CD14-positive monocyte (primary cell): Measurements from ENCODE around the gene MAP7D1. TPM values are rescaled to one million over a fixed set of nuclear protein-coding genes. Genes with fewer than 3 reads are reported as not detected.

Experiments
- DNase-seq, 3 donors: peaks; one replicate each; pipeline ENCODE4 v3.0.0-alpha.2; 2011 to 2022
- H2AFZ ChIP-seq: 2 replicates; pipeline ENCODE4 v1.6.0; 2012; ENCODE audit warnings: mild to moderate bottlenecking, low read depth, low read length, inconsistent platforms; ENCODE audit not compliant: insufficient read depth, poor library complexity, severe bottlenecking
- H3K27ac ChIP-seq, 2 donors: 1 replicate in 1 of 2; 2 replicates in 1 of 2; pipeline ENCODE4 v1.5.1; 2012 to 2013; ENCODE audit warnings: low read length in 2 of 2, control low read depth in 1 of 2, inconsistent platforms in 1 of 2, low read depth in 1 of 2, mild to moderate bottlenecking in 1 of 2
- H3K27me3 ChIP-seq, 2 donors: one replicate each; pipeline versions ENCODE4 v1.6.0 to v1.6.1; 2011 to 2013; ENCODE audit warnings: low read length in 2 of 2; ENCODE audit not compliant: control insufficient read depth in 2 of 2, insufficient read depth in 2 of 2
- H3K36me3 ChIP-seq, 2 donors: replicated peaks in 1 of 2; 1 replicate in 1 of 2; 2 replicates in 1 of 2; pipeline versions ENCODE4 v1.5.1 to v1.6.1; 2012 to 2013; ENCODE audit warnings: low read length in 2 of 2, control low read depth in 1 of 2, inconsistent platforms in 1 of 2, mild to moderate bottlenecking in 1 of 2; ENCODE audit not compliant: insufficient read depth in 2 of 2, control insufficient read depth in 1 of 2
- H3K4me1 ChIP-seq, 2 donors: 1 replicate in 1 of 2; 2 replicates in 1 of 2; pipeline versions ENCODE4 v1.5.1 to v1.6.1; 2012 to 2013; ENCODE audit warnings: low read length in 2 of 2, control low read depth in 1 of 2, inconsistent platforms in 1 of 2, mild to moderate bottlenecking in 1 of 2, moderate library complexity in 1 of 2; ENCODE audit not compliant: insufficient read depth in 2 of 2, control insufficient read depth in 1 of 2
- H3K4me2 ChIP-seq: replicated peaks from 2 replicates; pipeline ENCODE3; 2012; ENCODE audit warnings: low read length, moderate library complexity, mild to moderate bottlenecking; ENCODE audit not compliant: poor library complexity, severe bottlenecking; ENCODE audit errors: extremely low read depth
- H3K4me3 ChIP-seq, 3 experiments: fragments of 200-600 bp in 1 of 3; sonication (generic) in 1 of 3; replicated peaks in 1 of 3; 1 replicate in 2 of 3; 2 replicates in 1 of 3; pipeline ENCODE4 v1.5.1; 2011 to 2013; ENCODE audit warnings: low read length in 3 of 3, mild to moderate bottlenecking in 3 of 3, control low read depth in 2 of 3, low read depth in 2 of 3, inconsistent platforms in 1 of 3, moderate library complexity in 1 of 3
- H3K79me2 ChIP-seq: 2 replicates; pipeline ENCODE4 v1.6.0; 2012; ENCODE audit warnings: mild to moderate bottlenecking, control low read depth, inconsistent platforms, low read length, moderate library complexity; ENCODE audit not compliant: insufficient read depth
- H3K9ac ChIP-seq: 2 replicates; pipeline ENCODE4 v1.6.0; 2017; ENCODE audit warnings: low read length, mild to moderate bottlenecking; ENCODE audit not compliant: insufficient read depth, poor library complexity, severe bottlenecking
- H3K9me3 ChIP-seq, 2 donors: replicated peaks in 1 of 2; 1 replicate in 1 of 2; 2 replicates in 1 of 2; pipeline versions ENCODE4 v1.5.1 to v1.6.1; 2012 to 2013; ENCODE audit warnings: low read length in 2 of 2, control low read depth in 1 of 2; ENCODE audit not compliant: control insufficient read depth in 1 of 2, insufficient read depth in 1 of 2
- H4K20me1 ChIP-seq: 2 replicates; pipeline ENCODE4 v1.6.0; 2012; ENCODE audit warnings: mild to moderate bottlenecking, low read length, control low read depth, moderate library complexity; ENCODE audit not compliant: insufficient read depth
- H3K27ac Mint-ChIP-seq, 7 donors: one replicate each; pipeline ENCODE4 v1.8.0; 2020; ENCODE audit warnings: mild to moderate bottlenecking in 7 of 7, mixed read lengths in 7 of 7, moderate library complexity in 6 of 7, inconsistent platforms in 2 of 7
- H3K27me3 Mint-ChIP-seq, 3 donors: one replicate each; pipeline ENCODE4 v1.8.0; 2021 to 2022; ENCODE audit warnings: low read depth in 3 of 3, mild to moderate bottlenecking in 3 of 3, mixed read lengths in 3 of 3, moderate library complexity in 3 of 3, inconsistent platforms in 1 of 3
- H3K36me3 Mint-ChIP-seq, 2 donors: one replicate each; pipeline ENCODE4 v1.8.0; 2020; ENCODE audit warnings: mixed read lengths in 2 of 2, inconsistent platforms in 1 of 2, mild to moderate bottlenecking in 1 of 2
- H3K4me1 Mint-ChIP-seq: one replicate; pipeline ENCODE4 v1.8.0; 2020; ENCODE audit warnings: mild to moderate bottlenecking, mixed read lengths
- H3K4me3 Mint-ChIP-seq, 2 donors: one replicate each; pipeline ENCODE4 v1.8.0; 2020; ENCODE audit warnings: mild to moderate bottlenecking in 2 of 2, mixed read lengths in 2 of 2, moderate library complexity in 1 of 2
- H3K9me3 Mint-ChIP-seq, 7 donors: one replicate each; pipeline ENCODE4 v1.8.0; 2020 to 2022; ENCODE audit warnings: mixed read lengths in 7 of 7, mild to moderate bottlenecking in 6 of 7, moderate library complexity in 6 of 7, inconsistent platforms in 2 of 7
- WGBS: methylation state at CpG from one replicate; pipeline ENCODE4 v1.1.5; 2013; ENCODE audit warnings: missing lambda C conversion rate; ENCODE audit not compliant: insufficient coverage; 5-methylcytosine and 5-hydroxymethylcytosine counted together
- intact Hi-C, 2 donors: fragments of 100-400 bp; cut with micrococcal nuclease; formaldehyde crosslinking; loops; one replicate each; pipeline versions ENCODE4 v1.15.0 to v1.15.1; 2023
- polyA plus RNA-seq, 3 donors: library from polyadenylated mRNA; depleted of rRNA in 1 of 3; unstranded in 2 of 3; stranded (reverse) in 1 of 3; fragments of 300-500 nt in 2 of 3; fragments of >200 nt in 1 of 3; fragmentation: Illumina TruSeq in 2 of 3; gene quantifications; 1 replicate in 2 of 3; 2 replicates in 1 of 3; pipeline ENCODE4 v1.2.3, GENCODE V29; 2012 to 2021
- TF ChIP-seq, protein P1 (sequence below): fragments of 200-600 bp; IDR thresholded peaks from one replicate; pipeline ENCODE4 v1.8.0; 2022; ENCODE audit warnings: antibody characterized with exemption, mild to moderate bottlenecking

MAP7D1 gene
- polyA plus RNA-seq, 3 donors, result 12.3 to 153 (median 13.6) TPM

DNA sequence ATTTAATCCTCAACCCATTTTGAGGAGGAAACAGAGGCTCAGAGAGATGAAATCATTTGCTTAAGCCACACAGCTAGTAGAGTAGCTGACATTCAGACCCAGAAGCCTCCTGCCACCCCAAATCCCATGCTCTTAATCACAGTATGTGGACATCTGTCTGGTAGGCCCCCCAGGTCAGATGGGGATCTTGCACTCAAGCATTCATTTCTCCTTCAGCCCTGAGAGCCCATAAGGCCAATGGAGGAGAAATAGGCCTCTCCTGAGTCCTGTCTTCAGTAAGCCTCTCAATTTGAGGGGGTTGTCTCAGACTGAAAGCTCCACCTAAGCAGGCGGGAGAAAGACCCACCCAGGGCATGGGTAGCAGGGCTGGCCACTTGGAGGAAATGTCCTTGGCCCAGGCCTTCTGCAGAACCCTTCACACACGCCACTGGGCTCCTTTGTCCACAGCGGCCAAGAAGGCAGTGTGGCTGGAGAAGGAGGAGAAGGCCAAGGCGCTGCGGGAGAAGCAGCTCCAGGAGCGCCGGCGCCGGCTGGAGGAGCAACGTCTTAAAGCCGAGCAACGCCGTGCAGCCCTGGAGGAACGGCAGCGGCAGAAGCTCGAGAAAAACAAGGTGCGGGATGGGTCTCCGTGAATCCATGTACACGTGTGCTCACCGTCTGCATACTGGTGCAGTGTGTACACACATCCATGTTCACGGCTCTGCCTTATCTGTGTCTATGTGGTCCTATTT, 16.2 kb downstream of the MAP7D1 start:
- Mint-ChIP-seq H3K4me1 (peaks cover 7% of the 10 kb centered on the region), H3K4me3 (no peak overlapping the region), H3K27ac (peak overlapping the region in 5 of 7 donors; percentile 6 to 69 (median 50)), H3K36me3 (peaks cover 73 to 88% of the 10 kb centered on the region in 2 donors), H3K9me3 (no peaks in the 10 kb centered on the region), H3K27me3 (peaks cover 0 to 5% (median 3%) of the 10 kb centered on the region in 3 donors)
- Histone ChIP-seq H3K9ac (no peak overlapping the region), H3K27ac (no peak overlapping the region), H3K27me3 (no peaks in the 10 kb centered on the region), H4K20me1 (peaks cover 99% of the 10 kb centered on the region), H3K79me2 (peaks cover 64% of the 10 kb centered on the region), H3K9me3 (no peaks in the 10 kb centered on the region), H3K4me3 (no peak overlapping the region), H3K4me2 (no peak overlapping the region), H2AFZ (no peak overlapping the region), H3K4me1 (no peaks in the 10 kb centered on the region), H3K36me3 (peaks cover 74 to 84% of the 10 kb centered on the region in 2 donors)
- DNase-seq, result no peak
- intact Hi-C loops, result no loop called here
- TF ChIP-seq, protein P1, sequence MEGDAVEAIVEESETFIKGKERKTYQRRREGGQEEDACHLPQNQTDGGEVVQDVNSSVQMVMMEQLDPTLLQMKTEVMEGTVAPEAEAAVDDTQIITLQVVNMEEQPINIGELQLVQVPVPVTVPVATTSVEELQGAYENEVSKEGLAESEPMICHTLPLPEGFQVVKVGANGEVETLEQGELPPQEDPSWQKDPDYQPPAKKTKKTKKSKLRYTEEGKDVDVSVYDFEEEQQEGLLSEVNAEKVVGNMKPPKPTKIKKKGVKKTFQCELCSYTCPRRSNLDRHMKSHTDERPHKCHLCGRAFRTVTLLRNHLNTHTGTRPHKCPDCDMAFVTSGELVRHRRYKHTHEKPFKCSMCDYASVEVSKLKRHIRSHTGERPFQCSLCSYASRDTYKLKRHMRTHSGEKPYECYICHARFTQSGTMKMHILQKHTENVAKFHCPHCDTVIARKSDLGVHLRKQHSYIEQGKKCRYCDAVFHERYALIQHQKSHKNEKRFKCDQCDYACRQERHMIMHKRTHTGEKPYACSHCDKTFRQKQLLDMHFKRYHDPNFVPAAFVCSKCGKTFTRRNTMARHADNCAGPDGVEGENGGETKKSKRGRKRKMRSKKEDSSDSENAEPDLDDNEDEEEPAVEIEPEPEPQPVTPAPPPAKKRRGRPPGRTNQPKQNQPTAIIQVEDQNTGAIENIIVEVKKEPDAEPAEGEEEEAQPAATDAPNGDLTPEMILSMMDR, result no peak
- WGBS, result 99% methylated on average over 21 of the region's 21 CpGs

DNA sequence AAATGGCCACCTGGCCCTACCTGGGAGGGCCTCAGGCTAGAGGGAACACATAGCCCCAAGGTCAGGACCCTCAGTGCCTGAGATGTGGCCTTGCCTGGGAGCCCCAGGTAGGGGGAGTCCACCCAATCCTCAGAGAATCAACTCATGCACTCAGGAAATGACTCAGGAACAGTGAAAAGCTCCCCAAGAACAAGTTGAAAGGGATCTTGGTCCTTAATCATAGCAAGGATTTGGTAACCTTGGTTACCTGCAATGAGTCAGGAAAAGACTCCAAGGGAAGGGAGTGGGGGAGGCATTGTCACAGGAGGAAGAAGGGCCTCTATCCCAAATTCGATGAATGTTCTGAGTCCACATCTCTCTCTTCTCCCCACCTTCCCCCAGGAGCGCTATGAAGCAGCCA, 17.0 kb downstream of the MAP7D1 start:
- Histone ChIP-seq H3K4me3 (no peak overlapping the region), H4K20me1 (peaks cover 99% of the 10 kb centered on the region), H3K9me3 (no peaks in the 10 kb centered on the region), H3K9ac (no peak overlapping the region), H3K36me3 (peaks cover 76 to 84% of the 10 kb centered on the region in 2 donors), H3K4me1 (no peaks in the 10 kb centered on the region), H3K4me2 (no peak overlapping the region), H2AFZ (no peak overlapping the region), H3K27me3 (no peaks in the 10 kb centered on the region), H3K27ac (peak overlapping the region in 1 of 2 donors; percentile 43), H3K79me2 (peaks cover 56% of the 10 kb centered on the region)
- Mint-ChIP-seq H3K9me3 (no peaks in the 10 kb centered on the region), H3K4me3 (no peak overlapping the region), H3K4me1 (peaks cover 6% of the 10 kb centered on the region), H3K27ac (peak overlapping the region in 4 of 7 donors; percentile 32 to 69 (median 52)), H3K27me3 (peaks cover 0 to 5% (median 3%) of the 10 kb centered on the region in 3 donors), H3K36me3 (peaks cover 71 to 86% of the 10 kb centered on the region in 2 donors)
- DNase-seq, result no peak
- TF ChIP-seq, protein P1, result no peak
- intact Hi-C loops, result no loop called here
- no CpG with 5 or more reads among the region's 2 CpGs for WGBS
